NCI-H1092 (cell line): ENCODE measurements around the gene BIRC5.
"Not testable (repeated sequence)": the region's sequence is repeated elsewhere in the genome, so short reads cannot be mapped to it uniquely, and the experiment has no call there.

Experiments
- DNase-seq: peaks from one replicate; lab custom pipeline; 2025; lab: John Stamatoyannopoulos, UW

BIRC5 gene

GRCh38 chr17:78225088-78225865 is 11.2 kb downstream of the BIRC5 start:
- no peak for DNase-seq

GRCh38 chr17:78226055-78226758 is 12.2 kb downstream of the BIRC5 start:
- no peak for DNase-seq

- DNase-seq = no peak
These were observed 12.9 kb downstream of the BIRC5 start for GRCh38 chr17:78226759-78227454.

GRCh38 chr17:78227455-78227916 is 13.4 kb downstream of the BIRC5 start:
- DNase-seq = no peak

DNA sequence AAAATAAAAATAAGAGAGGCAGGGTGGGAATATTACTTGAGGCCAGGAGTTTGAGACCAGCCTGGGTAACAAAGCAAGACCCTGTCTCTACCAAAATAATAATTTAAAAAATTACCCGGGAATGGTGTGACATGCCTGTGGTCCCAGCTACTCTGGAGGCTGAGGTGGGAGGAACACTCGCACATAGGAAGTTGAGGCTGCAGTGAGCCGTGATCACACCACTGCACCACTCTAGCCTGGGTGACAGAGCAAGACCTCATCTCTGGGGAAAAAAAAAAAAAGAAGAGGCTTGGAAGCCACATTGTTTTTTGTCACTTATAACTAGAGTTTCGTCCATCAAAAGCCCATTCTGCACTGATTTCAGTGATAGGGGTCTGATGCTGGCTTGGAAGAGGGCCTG is 14.1 kb downstream of the BIRC5 start:
- DNase-seq = no peak

GRCh38 chr17:78230252-78230962 is 16.4 kb downstream of the BIRC5 start:
- DNase-seq = no peak

DNA sequence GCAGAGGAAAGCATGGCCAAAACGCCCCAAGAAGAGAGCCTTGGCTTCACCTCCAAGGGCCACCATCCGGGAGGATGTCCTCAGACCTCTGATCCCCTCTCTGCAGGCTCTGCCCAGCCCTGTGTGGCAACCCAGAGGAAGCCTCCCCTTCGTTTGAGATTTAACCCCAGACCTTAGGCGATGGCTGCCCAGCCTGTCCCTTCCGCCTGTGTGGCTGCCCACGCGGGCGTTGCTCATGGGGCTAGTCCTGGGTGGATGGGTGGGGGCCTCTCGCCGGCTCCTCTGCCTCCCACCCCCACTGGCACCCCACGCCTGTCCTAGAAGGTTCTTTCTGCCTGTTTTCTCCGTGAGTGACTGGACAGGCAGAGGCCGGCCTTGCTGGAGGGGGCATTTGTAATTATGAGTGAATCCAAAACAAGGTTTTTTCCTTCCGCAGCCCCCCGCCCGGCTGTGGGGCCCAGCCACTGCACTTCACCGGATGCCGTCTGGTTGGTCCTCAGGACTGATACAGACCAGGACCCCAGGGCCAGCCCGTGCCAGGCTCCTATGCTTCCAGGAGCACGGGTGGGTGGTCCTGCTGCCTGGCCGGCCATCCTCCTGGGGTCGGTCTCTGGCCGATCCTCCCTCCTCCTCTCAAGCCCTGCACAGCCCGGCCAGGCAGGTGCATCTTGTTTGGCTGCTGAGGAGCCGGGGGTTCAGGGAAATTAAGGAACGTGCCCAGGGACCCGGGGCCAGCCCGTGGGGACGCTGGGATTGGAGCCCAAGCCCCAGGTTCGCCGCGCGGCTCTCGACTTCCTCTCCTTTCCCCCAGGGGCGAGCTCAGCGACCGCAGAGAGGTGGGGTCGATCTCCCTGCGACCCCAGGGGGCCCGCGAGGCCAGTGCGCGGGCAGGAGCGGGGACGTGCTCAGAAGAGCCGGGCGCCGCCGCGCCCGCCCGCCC is 17.2 kb downstream of the BIRC5 start, which contains the start of gene TMEM235:
Gene TMEM235, plus strand, starts transcription at position 636 of the 940 bp plus-strand sequence. CDS start 393 bp downstream, outside the sequence.
- no peak for DNase-seq

- no peak for DNase-seq
These were observed 18.2 kb downstream of the BIRC5 start for GRCh38 chr17:78231991-78232858.

DNA sequence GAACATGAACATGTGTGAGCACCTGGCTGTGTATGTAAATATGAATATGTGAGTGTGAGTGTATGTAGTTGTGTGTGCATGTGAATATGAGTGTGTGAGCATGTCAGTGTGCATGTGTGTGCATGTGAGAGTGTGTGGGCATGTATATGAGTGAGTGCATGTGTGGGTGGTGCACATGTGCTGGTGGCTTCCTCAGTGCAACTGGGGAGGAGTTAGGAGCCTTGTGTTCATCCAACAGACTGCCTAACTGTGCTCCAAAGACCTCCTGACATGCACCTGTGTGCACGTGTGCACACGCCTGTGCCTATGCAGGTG is 18.8 kb downstream of the BIRC5 start:
- DNase-seq = no peak

DNA sequence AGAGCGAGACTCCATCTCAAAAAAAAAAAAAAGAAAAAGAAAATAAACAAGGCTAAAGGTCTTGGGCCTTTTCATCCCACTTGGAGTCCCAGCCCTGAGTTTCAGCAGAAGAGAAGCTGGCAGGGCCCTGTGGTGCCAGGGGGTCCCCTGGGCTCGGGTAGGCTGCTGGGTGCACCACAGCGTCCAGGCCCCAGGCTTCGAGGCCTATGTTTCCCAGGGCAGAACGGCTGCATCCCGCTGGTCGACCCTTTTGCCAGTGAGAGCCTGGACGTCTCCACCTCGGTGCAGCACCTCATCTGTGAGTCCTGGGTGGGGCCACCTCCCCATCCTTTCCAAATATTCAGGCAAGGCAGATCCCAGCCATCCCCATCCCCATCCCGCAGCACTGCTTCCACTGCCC is 19.6 kb downstream of the BIRC5 start:
- DNase-seq = no peak

GRCh38 chr17:78234261-78234865 is 20.3 kb downstream of the BIRC5 start:
- DNase-seq = no peak

GRCh38 chr17:78235022-78235421 is 21.0 kb downstream of the BIRC5 start:
- not testable (repeated sequence) for DNase-seq

DNA sequence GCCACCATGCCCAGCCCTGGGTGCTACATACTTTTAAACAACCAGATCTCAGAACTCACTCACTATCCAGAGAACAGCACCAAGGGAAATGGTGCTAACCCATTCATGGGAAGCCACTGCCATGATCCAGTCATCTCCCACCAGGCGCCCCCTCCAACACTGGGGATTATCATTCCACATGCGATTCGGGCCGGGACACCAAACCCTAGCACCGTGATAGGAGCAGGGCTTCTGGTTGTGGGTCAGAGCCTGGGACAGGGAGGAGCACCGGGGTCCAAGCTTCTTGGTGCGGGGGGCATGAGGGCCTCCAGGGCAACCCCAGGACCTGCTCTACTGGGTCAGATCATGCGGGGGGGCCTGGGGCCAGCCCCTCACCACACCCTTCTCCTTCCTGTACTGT is 21.8 kb downstream of the BIRC5 start:
- DNase-seq = no peak

- no peak for DNase-seq
These were observed 22.5 kb downstream of the BIRC5 start for GRCh38 chr17:78236362-78237127.

DNA sequence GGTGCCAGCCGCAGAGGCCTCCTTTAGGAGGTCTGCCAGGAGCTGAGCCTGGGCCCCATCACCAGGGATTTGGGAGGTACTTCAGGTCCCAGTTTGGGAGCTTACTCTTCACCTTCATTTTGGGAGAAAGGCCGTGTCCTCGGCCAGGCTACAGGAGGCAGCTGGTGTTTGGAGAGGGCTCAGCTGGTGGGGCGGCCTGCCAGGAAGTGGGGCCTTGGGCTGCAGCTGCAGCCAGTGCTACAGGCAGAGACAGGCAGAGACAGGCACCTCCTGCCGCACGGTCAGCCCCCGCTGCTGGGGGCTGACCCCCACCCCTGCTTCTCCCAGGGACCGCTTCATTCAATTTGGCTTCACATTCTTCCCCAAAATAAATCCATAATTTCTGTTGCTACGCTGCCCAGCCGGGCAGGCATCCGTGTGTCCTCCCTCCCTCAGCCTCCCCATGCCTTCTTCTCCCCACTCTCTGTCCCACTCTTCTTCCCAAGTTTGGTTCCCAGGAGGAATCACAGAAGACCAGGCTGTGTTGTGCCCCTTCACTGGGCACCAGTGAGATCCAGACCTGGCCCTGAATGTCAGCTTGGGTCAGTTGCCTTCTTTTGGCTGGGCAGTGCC is 23.5 kb downstream of the BIRC5 start:
- no peak for DNase-seq

DNA sequence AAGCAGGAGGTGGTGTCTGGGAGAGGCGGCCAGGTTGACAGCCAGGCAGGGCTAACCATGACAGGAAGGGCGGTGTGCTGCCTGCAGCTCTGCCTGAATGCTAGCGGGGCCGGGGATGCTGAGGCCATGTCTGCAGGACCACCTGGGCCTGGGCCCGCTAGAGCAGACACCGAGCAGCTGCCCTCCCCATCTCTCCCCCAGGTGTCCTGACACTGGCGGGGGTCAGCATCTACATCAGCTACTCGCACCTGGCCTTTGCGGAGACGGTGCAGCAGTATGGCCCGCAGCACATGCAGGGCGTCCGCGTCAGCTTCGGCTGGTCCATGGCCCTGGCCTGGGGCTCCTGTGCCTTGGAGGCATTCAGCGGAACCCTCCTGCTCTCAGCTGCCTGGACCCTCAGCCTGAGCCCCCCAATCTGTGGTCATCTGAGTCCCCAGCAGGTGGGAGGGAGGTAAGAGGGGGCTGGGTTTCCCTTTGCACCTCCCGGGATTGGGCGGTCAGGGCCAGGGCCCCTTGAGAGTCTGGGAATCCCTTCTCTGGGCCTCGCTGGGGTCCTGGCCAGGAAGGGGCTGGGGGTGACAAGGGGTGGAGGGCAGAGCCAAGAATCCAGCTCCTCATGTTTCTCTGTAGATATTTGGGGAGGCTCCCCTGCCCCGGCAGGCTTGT is 24.9 kb downstream of the BIRC5 start:
- DNase-seq = no peak

- DNase-seq = no peak
These were observed 25.5 kb downstream of the BIRC5 start for GRCh38 chr17:78239489-78239931.
